ENCODE data around the gene LRFN3. TPM values are rescaled to one million over a fixed set of nuclear protein-coding genes. Genes with fewer than 3 reads are reported as not detected.

The LRFN3 gene
- total RNA-seq, 2 experiments from 2014 or later: 4.2 to 4.5 TPM

DNA sequence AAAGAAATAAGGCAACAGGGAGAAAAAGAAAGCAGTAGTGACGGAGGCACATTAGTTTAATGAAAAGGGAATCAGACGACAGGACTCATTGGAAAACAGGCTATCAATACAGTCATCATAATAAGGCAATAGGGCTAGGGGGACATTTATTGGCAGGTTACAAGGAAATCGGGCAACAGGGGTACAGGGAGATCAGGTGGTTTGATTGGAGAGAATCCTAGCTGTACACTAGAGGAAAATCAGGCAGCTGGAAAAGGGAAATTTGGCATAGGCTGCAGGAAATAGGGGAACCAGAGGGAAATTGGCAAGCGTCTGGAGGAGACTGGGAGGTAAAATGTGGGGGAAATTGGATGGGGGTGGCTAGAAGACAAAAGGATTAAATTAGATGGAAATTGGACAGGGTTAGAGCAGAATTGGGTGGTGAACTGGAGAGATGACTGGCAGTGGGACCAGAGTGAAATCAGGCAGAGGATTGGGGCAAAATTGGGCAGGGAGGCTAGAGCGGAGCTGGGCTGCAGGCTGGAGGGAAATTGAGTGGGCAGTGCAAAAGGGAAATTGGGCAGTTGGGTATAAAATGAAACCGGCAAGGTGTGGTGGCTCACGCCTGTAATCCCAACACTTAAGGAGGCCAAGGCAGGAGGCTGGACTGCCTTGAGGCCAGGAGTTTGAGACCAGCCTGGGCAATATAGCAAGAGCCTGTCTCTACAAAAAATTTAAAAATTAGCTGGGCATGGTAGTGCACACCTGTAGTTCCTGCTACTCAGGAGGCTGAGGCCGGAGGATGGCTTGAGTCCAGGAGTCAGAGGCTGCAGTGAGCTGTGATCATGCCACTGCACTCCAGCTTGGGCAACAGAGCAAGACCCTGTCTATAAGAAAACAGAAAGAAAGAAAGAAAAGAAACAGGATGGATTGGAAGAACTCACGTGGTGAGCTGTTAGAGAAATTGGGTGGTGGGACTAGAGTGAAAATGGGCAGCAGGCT is 7.4 kb downstream of the LRFN3 start:
- Mint-ChIP-seq H3K4me3 (no peak overlapping the region), H3K27me3 (no peaks in the 10 kb centered on the region), H3K36me3 (ENCODE audit: low read depth) (peaks cover 51% of the 10 kb centered on the region), H3K27ac (no peak overlapping the region), H3K9me3 (no peaks in the 10 kb centered on the region), H3K4me1 (ENCODE audit: low read depth) (peaks cover 25% of the 10 kb centered on the region)
- ATAC-seq (ENCODE audit: poor library complexity) (no peak), DNase-seq (no peak)
- TF ChIP-seq CTCF (IDR thresholded peaks at IDR 0.05): no peak
- ChIA-PET CTCF (no interaction called here), POLR2A (no interaction called here)
- intact Hi-C loops (cut with DNase I, micrococcal nuclease): no loop called here
- H3K9me3 ChIP-seq (ENCODE audit: control insufficient read depth in 1 of 2, insufficient read depth in 1 of 2, low read length in 2 of 2): no peaks in the 10 kb centered on the region
- H3K4me3 ChIP-seq (ENCODE audit: low read length): no peak overlapping the region
- no peaks in the 10 kb centered on the region for H3K27me3 ChIP-seq (ENCODE audit: control insufficient read depth in 1 of 2, insufficient read depth in 2 of 2, low read length in 2 of 2)
- peaks cover 15% of the 10 kb centered on the region for H3K4me1 ChIP-seq (ENCODE audit: insufficient read depth, low read length)
- peaks cover 18% of the 10 kb centered on the region for H3K36me3 ChIP-seq (ENCODE audit: insufficient read depth, low read length)
- H3K27ac ChIP-seq (ENCODE audit: low read depth in 1 of 2, low read length in 2 of 2): no peak overlapping the region

DNA sequence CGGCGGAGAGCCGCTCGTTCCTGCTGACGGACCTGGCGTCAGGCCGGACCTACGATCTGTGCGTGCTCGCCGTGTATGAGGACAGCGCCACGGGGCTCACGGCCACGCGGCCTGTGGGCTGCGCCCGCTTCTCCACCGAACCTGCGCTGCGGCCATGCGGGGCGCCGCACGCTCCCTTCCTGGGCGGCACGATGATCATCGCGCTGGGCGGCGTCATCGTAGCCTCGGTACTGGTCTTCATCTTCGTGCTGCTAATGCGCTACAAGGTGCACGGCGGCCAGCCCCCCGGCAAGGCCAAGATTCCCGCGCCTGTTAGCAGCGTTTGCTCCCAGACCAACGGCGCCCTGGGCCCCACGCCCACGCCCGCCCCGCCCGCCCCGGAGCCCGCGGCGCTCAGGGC is 8.4 kb downstream of the LRFN3 start:
- POLR2A ChIA-PET: interaction anchor here (0.9 kb wide), 1 partner anchor 9 kb away, joined by 4 read pairs; no protein-coding TSS in a partner anchor
- no peaks in the 10 kb centered on the region for H3K27me3 Mint-ChIP-seq
- Histone ChIP-seq H3K27ac (ENCODE audit: low read depth in 1 of 2, low read length in 2 of 2) (no peak overlapping the region), H3K36me3 (ENCODE audit: insufficient read depth, low read length) (peaks cover 18% of the 10 kb centered on the region), H3K4me1 (ENCODE audit: insufficient read depth, low read length) (peaks cover 18% of the 10 kb centered on the region), H3K9me3 (ENCODE audit: control insufficient read depth in 1 of 2, insufficient read depth in 1 of 2, low read length in 2 of 2) (no peaks in the 10 kb centered on the region), H3K4me3 (ENCODE audit: low read length) (no peak overlapping the region), H3K27me3 (ENCODE audit: control insufficient read depth in 1 of 2, insufficient read depth in 2 of 2, low read length in 2 of 2) (no peaks in the 10 kb centered on the region)
- no peak overlapping the region for H3K4me3 Mint-ChIP-seq
- H3K27ac Mint-ChIP-seq: no peak overlapping the region
- CTCF ChIA-PET: no interaction called here
- H3K36me3 Mint-ChIP-seq (ENCODE audit: low read depth): peaks cover 43% of the 10 kb centered on the region
- H3K9me3 Mint-ChIP-seq: no peaks in the 10 kb centered on the region
- TF ChIP-seq CTCF (IDR thresholded peaks at IDR 0.05): no peak
- DNase-seq (no peak), ATAC-seq (ENCODE audit: poor library complexity) (no peak)
- intact Hi-C loops (cut with DNase I, micrococcal nuclease): no loop called here
- peaks cover 27% of the 10 kb centered on the region for H3K4me1 Mint-ChIP-seq (ENCODE audit: low read depth)

GRCh38 chr19:35945121-35945790 is 9.1 kb downstream of the LRFN3 start:
- no peak for TF ChIP-seq CTCF (IDR thresholded peaks at IDR 0.05)
- Histone ChIP-seq H3K9me3 (ENCODE audit: control insufficient read depth in 1 of 2, insufficient read depth in 1 of 2, low read length in 2 of 2) (no peaks in the 10 kb centered on the region), H3K4me1 (ENCODE audit: insufficient read depth, low read length) (peaks cover 23% of the 10 kb centered on the region), H3K36me3 (ENCODE audit: insufficient read depth, low read length) (peaks cover 17% of the 10 kb centered on the region), H3K4me3 (ENCODE audit: low read length) (no peak overlapping the region), H3K27me3 (ENCODE audit: control insufficient read depth in 1 of 2, insufficient read depth in 2 of 2, low read length in 2 of 2) (no peaks in the 10 kb centered on the region), H3K27ac (ENCODE audit: low read depth in 1 of 2, low read length in 2 of 2) (no peak overlapping the region)
- no peaks in the 10 kb centered on the region for H3K9me3 Mint-ChIP-seq
- peaks cover 34% of the 10 kb centered on the region for H3K4me1 Mint-ChIP-seq (ENCODE audit: low read depth)
- peaks cover 43% of the 10 kb centered on the region for H3K36me3 Mint-ChIP-seq (ENCODE audit: low read depth)
- no peaks in the 10 kb centered on the region for H3K27me3 Mint-ChIP-seq
- intact Hi-C loops (cut with DNase I, micrococcal nuclease): no loop called here
- no peak overlapping the region for H3K4me3 Mint-ChIP-seq
- DNase-seq (no peak), ATAC-seq (ENCODE audit: poor library complexity) (no peak)
- H3K27ac Mint-ChIP-seq: peak overlapping the region; percentile 65
- CTCF ChIA-PET: interaction anchor here (0.8 kb wide), 1 partner anchor 14 kb away, joined by 3 read pairs; no protein-coding TSS in a partner anchor
- POLR2A ChIA-PET: interaction anchor here (0.9 to 1.5 kb wide), 2 partner anchors 8 to 13 kb away, joined by 4 to 5 read pairs; no protein-coding TSS in a partner anchor
